HepG2 (cell line): Measurements from ENCODE around the gene PDCD2. TPM values are rescaled to one million over a fixed set of nuclear protein-coding genes. Genes with fewer than 3 reads are reported as not detected.

Experiments
- ARID5B ChIP-seq: IDR thresholded peaks from 2 replicates; pipeline ENCODE4 v1.4.0; 2020; ENCODE audit warnings: mild to moderate bottlenecking, missing genetic modification reagents
- ATF1 ChIP-seq: IDR thresholded peaks from 2 replicates; pipeline ENCODE4 v1.6.1; 2016; ENCODE audit warnings: mild to moderate bottlenecking, control low read depth
- CENPBD1 ChIP-seq: sonication (generic); formaldehyde crosslinking; IDR thresholded peaks from 2 replicates; pipeline ENCODE4 v1.8.0; 2022; ENCODE audit warnings: missing genetic modification reagents, low read depth, mild to moderate bottlenecking, borderline replicate concordance
- E2F5 ChIP-seq: sonication (generic); formaldehyde crosslinking; conservative IDR thresholded peaks from 2 replicates; pipeline ENCODE4 v1.4.0; 2020; ENCODE audit warnings: missing genetic modification reagents
- GMEB1 ChIP-seq: sonication (generic); formaldehyde crosslinking; IDR thresholded peaks from 2 replicates; pipeline ENCODE4 v1.5.1; 2020; ENCODE audit warnings: missing genetic modification reagents, mild to moderate bottlenecking, borderline replicate concordance
- HCFC1 ChIP-seq: fragments of 150-350 bp; IDR thresholded peaks from 2 replicates; pipeline ENCODE4 v1.6.1; 2014; ENCODE audit warnings: low read depth, low read length
- HMG20B ChIP-seq: conservative IDR thresholded peaks from 2 replicates; pipeline ENCODE4 v1.6.1; 2016; ENCODE audit warnings: missing genetic modification reagents, missing compliant biosample characterization
- KLF16 ChIP-seq, 2 experiments: sonication (generic) in 1 of 2; formaldehyde crosslinking in 1 of 2; IDR thresholded peaks; 2 replicates each; pipeline versions ENCODE4 v1.6.1 to v1.8.0; 2016 to 2023; ENCODE audit warnings: missing genetic modification reagents in 2 of 2, missing compliant biosample characterization in 1 of 2
- MEF2D ChIP-seq: sonication (generic); formaldehyde crosslinking; IDR thresholded peaks from 2 replicates; pipeline ENCODE4 v1.5.1; 2020; ENCODE audit warnings: mild to moderate bottlenecking, missing genetic modification reagents
- NFE2L2 ChIP-seq: fragments of 150-350 bp; IDR thresholded peaks from 2 replicates; pipeline ENCODE4 v1.6.1; 2014; ENCODE audit warnings: low read length
- RBM39 ChIP-seq: fragments of 200-400 bp; formaldehyde crosslinking; IDR thresholded peaks from one replicate; pipeline ENCODE4 v1.6.1; 2018; ENCODE audit warnings: antibody characterized with exemption, mild to moderate bottlenecking, low read depth, low read length; ENCODE audit not compliant: poor library complexity, severe bottlenecking
- SRSF1 ChIP-seq: fragments of 200-400 bp; formaldehyde crosslinking; optimal IDR thresholded peaks from 2 replicates; pipeline ENCODE3; 2017; ENCODE audit warnings: mild to moderate bottlenecking, low read depth, low read length, moderate library complexity
- ZFY ChIP-seq: sonication (generic); formaldehyde crosslinking; IDR thresholded peaks from 2 replicates; pipeline ENCODE4 v1.4.0; 2020; ENCODE audit warnings: missing genetic modification reagents
- ZMYM4 ChIP-seq: sonication (generic); formaldehyde crosslinking; IDR thresholded peaks from 2 replicates; pipeline ENCODE4 v1.8.1; 2023; ENCODE audit warnings: mild to moderate bottlenecking, missing genetic modification reagents
- ZNF552 ChIP-seq: sonication (generic); formaldehyde crosslinking; IDR thresholded peaks from 2 replicates; pipeline ENCODE4 v1.9.0; 2022; ENCODE audit warnings: missing genetic modification reagents, mild to moderate bottlenecking, borderline replicate concordance
- ZNF572 ChIP-seq: sonication (generic); formaldehyde crosslinking; IDR thresholded peaks from 2 replicates; pipeline ENCODE4 v1.5.1; 2020; ENCODE audit warnings: mild to moderate bottlenecking, missing genetic modification reagents
- ZNF670 ChIP-seq: sonication (generic); formaldehyde crosslinking; IDR thresholded peaks from 2 replicates; pipeline ENCODE4 v1.8.0; 2022; ENCODE audit warnings: mild to moderate bottlenecking, missing genetic modification reagents, borderline replicate concordance
- ZNF776 ChIP-seq: sonication (generic); formaldehyde crosslinking; IDR thresholded peaks from 2 replicates; pipeline ENCODE4 v1.4.0; 2020; ENCODE audit warnings: mild to moderate bottlenecking, missing genetic modification reagents
- polyA plus RNA-seq, 8 experiments: library from polyadenylated mRNA; depleted of rRNA in 3 of 8; stranded (reverse) in 7 of 8; unstranded in 1 of 8; fragments of >200 nt; fragmentation: Illumina TruSeq in 4 of 8; extraction: Trizol in 4 of 8; gene quantifications; 2 replicates each; pipeline versions ENCODE4 v1.2.1 to v1.2.3, GENCODE V29; 2011 to 2016; ENCODE audit warnings: low read depth in 4 of 8, missing spikeins in 1 of 8, mixed read lengths in 1 of 8; ENCODE audit not compliant: insufficient read depth in 1 of 8
- total RNA-seq, 5 experiments: library from RNA; depleted of rRNA; stranded (reverse); fragments of >200 nt; fragmentation: Illumina TruSeq; extraction: Trizol; gene quantifications; 2 replicates each; pipeline ENCODE4 v1.2.3, GENCODE V29; 2016; ENCODE audit warnings: low read depth in 1 of 5

The PDCD2 gene
- total and polyA plus RNA-seq, 2 of the 13 experiments (the other 11 are each of a cell fraction or from before 2014, with no cell fraction given): 83.6 to 133 TPM

- TF ChIP-seq ARID5B (peak; percentile 54; the same call in 1 of the 2 replicates), ZNF572 (CRISPR knock-in tag) (0 out of 2 replicates have a peak, but pooled peaks have one; percentile 82), E2F5 (CRISPR knock-in tag) (0 out of 2 replicates have a peak, but pooled peaks have one; percentile 59), ZNF776 (peak; percentile 27; the same call in 1 of the 2 replicates), ZNF670 (CRISPR knock-in tag) (0 out of 2 replicates have a peak, but pooled peaks have one; percentile 11), ZMYM4 (CRISPR knock-in tag) (peak; percentile 80; the same call in 1 of the 2 replicates), RBM39 (peak; percentile 83), SRSF1 (peak; percentile 73), NFE2L2 (no peak), HCFC1 (peak; percentile 62; the same call in 1 of the 2 replicates), ATF1 (CRISPR knock-in tag) (peak; percentile 47; the same call in 1 of the 2 replicates), GMEB1 (CRISPR knock-in tag) (peak; percentile 59; the same call in 1 of the 2 replicates), ZFY (peak; percentile 99), ZNF552 (CRISPR knock-in tag) (0 out of 2 replicates have a peak, but pooled peaks have one; percentile 16), KLF16 (CRISPR knock-in tag; IDR thresholded peaks at IDR 0.05) (peak in 1 of 2 experiments; percentile 16; a peak in 1 of 4 replicates), CENPBD1 (CRISPR knock-in tag) (0 out of 2 replicates have a peak, but pooled peaks have one; percentile 25), MEF2D (peak; percentile 51), HMG20B (no peak)
These were observed at the start of gene PDCD2 (continued) for GRCh38 chr6:170584181-170584953.
